MCF 10A (cell line): ENCODE measurements around the gene NAA11. TPM values are rescaled to one million over a fixed set of nuclear protein-coding genes. Genes with fewer than 3 reads are reported as not detected.

Source experiments
- BruUV-seq: library from RNA; stranded (reverse); fragments of 400-500 nt; replicated peaks from 2 replicates; lab custom pipeline; 2021; lab: Mats Ljungman, UMichigan
- CTCF ChIA-PET: fragments of 300-600 bp; sonication (Branson Sonifier 250); formaldehyde crosslinking; extraction: SDS; loops from one replicate; lab custom pipeline; 2021; ENCODE audit warnings: antibody characterized with exemption, inconsistent platforms; lab: Yijun Ruan, JAX
- POLR2A ChIA-PET: fragments of 300-600, 350-650 bp; sonication (Branson Sonifier 250); formaldehyde crosslinking; extraction: SDS; loops from one replicate; lab custom pipeline; 2020; ENCODE audit warnings: antibody characterized with exemption, inconsistent platforms; lab: Yijun Ruan, JAX
- DNase-seq: peaks from one replicate; pipeline ENCODE4 v3.0.0-alpha.2; 2018; ENCODE audit not compliant: unreplicated experiment
- H3K27ac Mint-ChIP-seq: one replicate; pipeline ENCODE4 v1.8.0; 2022; ENCODE audit warnings: mild to moderate bottlenecking, low read depth, mixed read lengths; ENCODE audit not compliant: unreplicated experiment
- H3K27me3 Mint-ChIP-seq: one replicate; pipeline ENCODE4 v1.8.0; 2022; ENCODE audit warnings: mixed read lengths; ENCODE audit not compliant: insufficient read depth, unreplicated experiment
- H3K36me3 Mint-ChIP-seq: one replicate; pipeline ENCODE4 v1.8.0; 2022; ENCODE audit warnings: mild to moderate bottlenecking, moderate library complexity, mixed read lengths; ENCODE audit not compliant: insufficient read depth, unreplicated experiment
- H3K4me1 Mint-ChIP-seq: one replicate; pipeline ENCODE4 v1.8.0; 2022; ENCODE audit warnings: mixed read lengths; ENCODE audit not compliant: insufficient read depth, unreplicated experiment
- H3K4me3 Mint-ChIP-seq: one replicate; pipeline ENCODE4 v1.8.0; 2022; ENCODE audit warnings: mild to moderate bottlenecking, moderate library complexity, mixed read lengths; ENCODE audit not compliant: unreplicated experiment
- H3K9me3 Mint-ChIP-seq: one replicate; pipeline ENCODE4 v1.8.0; 2022; ENCODE audit warnings: mixed read lengths; ENCODE audit not compliant: unreplicated experiment
- CTCF ChIP-seq: fragments of 200-600 bp; IDR thresholded peaks from one replicate; pipeline ENCODE4 v1.8.0; 2022; ENCODE audit warnings: antibody characterized with exemption, mild to moderate bottlenecking; ENCODE audit not compliant: unreplicated experiment
- intact Hi-C: fragments of 100-400 bp; cut with micrococcal nuclease; formaldehyde crosslinking; loops from 2 replicates; pipeline ENCODE4 v1.14.1; 2022
- total RNA-seq: library from RNA; stranded (reverse); gene quantifications from 2 replicates; pipeline ENCODE4 v1.2.3, GENCODE V29; 2022

NAA11 gene
- total RNA-seq, 1 experiment from 2014 or later, result not detected

GRCh38 chr4:79364061-79364460 is 38.2 kb upstream of the NAA11 start:
- Mint-ChIP-seq H3K27me3 (peaks cover 3% of the 10 kb centered on the region), H3K27ac (no peak overlapping the region), H3K4me1 (no peaks in the 10 kb centered on the region), H3K36me3 (no peaks in the 10 kb centered on the region), H3K4me3 (no peak overlapping the region), H3K9me3 (no peaks in the 10 kb centered on the region)
- no peak for DNase-seq
- no TSS peak for BruUV-seq
- intact Hi-C loops, result no loop called here
- ChIA-PET POLR2A (no interaction called here), CTCF (no interaction called here)
- TF ChIP-seq CTCF, result no peak

GRCh38 chr4:79362626-79363025 is 36.8 kb upstream of the NAA11 start:
- POLR2A ChIA-PET, result interaction anchor here (0.7 kb wide), 1 partner anchor 53 kb away, joined by 3 read pairs; no protein-coding TSS in a partner anchor
- CTCF ChIA-PET, result no interaction called here
- H3K4me1 Mint-ChIP-seq, result no peaks in the 10 kb centered on the region

GRCh38 chr4:79360006-79360405 is 34.1 kb upstream of the NAA11 start:
- ChIA-PET POLR2A (no interaction called here), CTCF (no interaction called here)
- no peak for DNase-seq
- Mint-ChIP-seq H3K27ac (no peak overlapping the region), H3K9me3 (no peaks in the 10 kb centered on the region), H3K4me1 (no peaks in the 10 kb centered on the region), H3K4me3 (no peak overlapping the region), H3K27me3 (no peaks in the 10 kb centered on the region), H3K36me3 (no peaks in the 10 kb centered on the region)
- BruUV-seq, result no TSS peak
- intact Hi-C loops, result no loop called here
- TF ChIP-seq CTCF, result no peak

More at GRCh38 chr4:79362626-79363025, 36.8 kb upstream of the NAA11 start:
- Mint-ChIP-seq H3K36me3 (no peaks in the 10 kb centered on the region), H3K27me3 (no peaks in the 10 kb centered on the region), H3K27ac (no peak overlapping the region), H3K4me3 (no peak overlapping the region), H3K9me3 (no peaks in the 10 kb centered on the region)
- BruUV-seq, result no TSS peak
- no peak for TF ChIP-seq CTCF
- no peak for DNase-seq
- intact Hi-C loops, result no loop called here

- H3K9me3 Mint-ChIP-seq, result no peaks in the 10 kb centered on the region
- H3K36me3 Mint-ChIP-seq, result no peaks in the 10 kb centered on the region
- POLR2A ChIA-PET, result no interaction called here
These were observed 32.6 kb upstream of the NAA11 start for GRCh38 chr4:79358438-79358837.

More at GRCh38 chr4:79358438-79358837, 32.6 kb upstream of the NAA11 start:
- no peak for DNase-seq
- H3K27me3 Mint-ChIP-seq, result no peaks in the 10 kb centered on the region
- no peak overlapping the region for H3K4me3 Mint-ChIP-seq
- intact Hi-C loops, result no loop called here
- CTCF ChIA-PET, result no interaction called here
- H3K27ac Mint-ChIP-seq, result no peak overlapping the region
- BruUV-seq, result no TSS peak
- no peak for TF ChIP-seq CTCF
- H3K4me1 Mint-ChIP-seq, result no peaks in the 10 kb centered on the region
